NCI-H345 treated with DMSO at 0.1 percent for 48 hours (cell line): Measurements from ENCODE around the gene ZNF740.
"Not testable (repeated sequence)": the region's sequence is repeated elsewhere in the genome, so short reads cannot be mapped to it uniquely, and the experiment has no call there.

Experiments
- DNase-seq: peaks from one replicate; lab custom pipeline; 2025; ENCODE audit not compliant: unreplicated experiment; lab: John Stamatoyannopoulos, UW

ZNF740 gene, protein sequence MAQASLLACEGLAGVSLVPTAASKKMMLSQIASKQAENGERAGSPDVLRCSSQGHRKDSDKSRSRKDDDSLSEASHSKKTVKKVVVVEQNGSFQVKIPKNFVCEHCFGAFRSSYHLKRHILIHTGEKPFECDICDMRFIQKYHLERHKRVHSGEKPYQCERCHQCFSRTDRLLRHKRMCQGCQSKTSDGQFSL

DNA sequence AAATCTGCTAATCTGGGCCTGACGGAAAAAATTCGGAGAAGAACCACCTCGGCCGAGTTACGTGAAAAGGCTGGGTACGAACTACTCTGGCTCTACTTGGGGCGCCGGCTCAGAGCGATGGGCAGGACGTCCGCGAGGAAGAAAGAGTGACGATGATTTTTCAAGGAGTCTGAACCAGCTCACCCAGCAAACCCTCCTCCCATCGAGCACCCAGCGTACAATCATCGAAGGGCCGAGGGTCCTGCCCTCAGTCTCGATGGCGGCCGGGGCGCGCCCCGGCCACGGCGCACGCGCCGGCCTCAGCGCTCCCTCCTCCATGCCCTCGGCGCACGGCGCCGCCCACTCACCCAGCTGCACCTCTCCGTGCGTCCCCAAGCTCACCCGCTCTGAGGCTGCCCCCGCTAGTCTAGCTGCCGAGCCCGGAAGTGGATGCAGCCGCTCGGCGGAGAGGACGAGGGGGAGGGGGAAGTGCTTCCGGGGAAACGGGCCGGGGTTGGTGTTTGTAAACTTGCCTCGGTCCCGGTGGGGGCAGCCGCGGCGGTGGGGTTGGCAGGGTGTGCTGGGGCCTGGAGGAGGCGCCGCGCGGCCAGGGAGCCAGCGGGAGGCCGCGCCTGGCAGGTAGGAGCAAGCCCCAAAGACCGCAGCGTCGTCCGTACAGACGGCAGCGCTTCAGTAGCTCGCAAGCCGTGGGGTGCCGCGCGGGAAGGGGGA, at the start of gene ZNF740, which contains the start of gene CSAD:
ZNF740 (plus strand) TSS at position 503 of the 711 bp plus-strand sequence. CDS start 1,262 bp downstream, outside the sequence.
CSAD (minus strand) TSS at position 706 of the 711 bp plus-strand sequence. CDS start 7,455 bp downstream, outside the sequence.
- peak; percentile 91 for DNase-seq

DNA sequence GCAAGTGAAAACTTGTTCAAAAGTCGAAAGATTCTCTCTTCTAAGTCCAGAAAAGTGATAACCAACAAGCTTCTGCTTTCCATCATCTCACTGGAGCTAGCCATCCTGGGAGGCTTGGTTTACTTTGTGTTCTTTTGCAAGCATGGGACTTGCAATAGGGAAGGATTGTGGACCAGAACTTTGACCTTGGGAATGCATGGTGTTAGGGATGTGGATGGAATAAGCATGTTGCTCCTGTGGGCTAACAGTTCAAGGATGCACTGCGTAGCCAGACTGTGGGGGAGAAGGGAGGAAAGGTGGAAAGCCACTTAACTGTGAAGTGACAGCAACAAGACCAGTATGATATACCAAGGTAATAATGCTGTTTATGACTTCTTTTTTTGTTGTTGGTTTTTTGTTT, 48.7 kb upstream of the ZNF740 start:
- DNase-seq: no peak

DNA sequence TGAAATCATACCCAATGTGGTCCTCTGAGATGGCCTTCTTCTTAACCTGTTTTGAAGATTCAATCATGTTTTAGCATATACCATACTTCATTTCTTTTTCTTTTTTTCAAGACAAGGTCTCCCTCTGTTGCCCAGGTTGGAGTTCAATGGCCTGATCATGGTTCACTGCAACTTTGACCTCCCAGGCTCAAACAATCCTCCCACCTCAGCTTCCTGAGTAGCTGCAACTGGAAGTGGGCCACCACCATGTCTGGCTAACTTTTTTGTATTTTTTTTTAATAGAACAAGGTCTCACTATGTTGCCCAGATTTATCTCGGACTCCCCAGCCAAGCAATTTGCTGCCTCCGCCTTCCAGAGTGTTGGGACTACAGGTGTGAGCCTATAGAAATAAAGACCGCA, 46.8 kb upstream of the ZNF740 start:
- DNase-seq: no peak

DNA sequence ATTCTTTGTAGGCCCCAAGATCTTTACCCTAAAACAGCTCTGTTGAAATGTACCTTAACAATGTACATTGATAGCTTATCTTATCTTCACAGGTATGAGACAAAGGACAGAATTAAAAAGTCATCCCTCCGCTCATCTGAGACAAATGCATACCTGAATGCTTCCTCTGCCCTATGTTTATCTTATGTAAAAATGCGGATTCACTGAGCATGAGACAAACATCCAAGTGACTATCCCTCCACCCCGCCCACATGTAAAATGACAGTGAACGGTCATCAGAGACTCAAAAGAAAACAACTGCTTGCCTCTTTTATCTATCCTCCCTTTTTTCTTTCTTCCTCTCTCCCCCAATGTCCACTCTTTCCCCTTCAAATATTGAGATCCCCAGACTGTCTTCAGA, 37.2 kb upstream of the ZNF740 start:
- no peak for DNase-seq

DNA sequence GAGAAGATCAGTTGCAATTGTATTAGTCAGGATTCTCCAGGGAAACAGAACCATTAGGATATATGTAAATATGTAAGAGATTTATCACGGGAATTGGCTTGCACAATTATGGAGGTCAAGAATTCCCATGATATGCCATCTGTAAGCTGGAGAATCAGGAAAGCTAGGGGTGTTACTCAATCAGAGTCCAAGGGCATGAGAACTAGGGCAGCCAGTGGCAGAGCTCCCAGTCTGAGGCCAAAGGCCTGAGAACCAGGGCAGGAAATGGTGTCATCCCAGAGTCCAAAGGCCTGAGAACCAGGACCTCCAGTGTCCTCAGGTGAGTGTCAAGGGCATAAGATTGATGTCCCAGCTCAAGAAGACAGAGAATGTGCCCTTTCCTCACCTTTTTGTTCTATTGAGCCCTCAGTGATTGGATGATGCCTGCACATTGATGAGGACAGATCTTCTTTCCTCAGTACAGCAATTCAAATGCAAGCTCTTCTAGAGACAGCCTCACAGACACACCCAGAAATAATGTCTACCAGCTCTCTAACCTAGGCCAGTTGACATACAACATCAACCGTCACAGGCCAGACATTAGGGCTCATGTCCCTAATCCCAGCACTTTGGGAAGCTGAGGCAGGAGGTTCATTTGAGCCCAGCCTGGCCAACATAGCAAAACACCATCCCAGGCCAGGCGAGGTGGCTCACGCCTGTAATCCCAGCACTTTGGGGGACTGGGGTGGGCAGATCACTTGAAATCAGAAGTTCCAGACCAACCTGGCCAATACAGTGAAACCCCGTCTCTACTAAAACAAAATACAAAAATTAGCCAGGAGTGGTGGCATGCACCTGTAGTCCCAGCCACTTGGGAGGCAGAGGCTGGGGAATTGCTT, 34.9 kb upstream of the ZNF740 start:
- DNase-seq: no peak

DNA sequence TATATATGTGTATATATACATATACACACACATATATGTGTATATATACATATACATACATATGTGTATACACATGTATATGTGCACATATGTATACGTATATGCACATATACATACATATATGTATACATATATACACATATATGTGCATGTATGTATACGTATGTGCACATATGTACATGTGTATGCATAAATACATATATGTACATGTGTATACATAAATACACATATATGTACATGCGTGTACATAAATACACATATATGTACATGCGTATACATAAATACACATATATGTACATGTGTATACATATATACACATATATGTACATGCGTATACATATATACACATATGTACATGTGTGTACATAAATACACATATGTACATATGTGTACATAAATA, 33.3 kb upstream of the ZNF740 start:
- no peak for DNase-seq

DNA sequence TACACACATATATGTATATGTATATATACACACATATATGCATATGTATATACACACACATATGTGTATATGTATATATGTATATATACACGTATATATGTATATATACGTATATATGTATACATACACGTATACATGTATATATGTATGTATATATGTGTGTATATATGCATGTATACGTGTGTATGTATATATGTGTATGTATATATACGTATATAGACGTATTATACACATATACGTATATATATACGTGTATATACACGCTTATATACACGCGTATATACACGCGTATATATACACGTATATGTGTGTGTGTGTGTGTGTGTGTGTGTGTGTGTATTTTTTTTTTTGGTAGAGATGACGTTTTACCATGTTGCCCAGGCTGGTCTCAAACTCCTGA, 32.9 kb upstream of the ZNF740 start:
- no peak for DNase-seq

DNA sequence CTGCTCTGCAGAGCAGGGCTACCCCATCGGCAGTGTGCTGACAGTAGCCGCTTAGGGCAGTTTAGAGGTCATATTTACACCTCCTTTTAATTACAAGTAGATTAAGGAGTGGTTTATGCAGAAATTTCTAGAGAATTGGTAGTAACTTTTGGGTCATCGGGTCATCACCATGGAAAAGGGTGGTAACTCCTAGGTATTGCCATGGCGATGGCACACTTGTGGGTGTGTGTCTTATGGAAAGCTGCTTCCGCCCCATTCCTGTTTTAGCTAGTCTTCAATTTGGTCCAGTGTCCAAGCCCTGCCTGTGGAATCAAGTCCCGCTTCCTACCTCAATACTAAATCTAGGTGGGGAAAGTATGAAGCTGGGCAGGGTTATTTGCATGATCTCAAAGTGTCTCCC, 29.5 kb upstream of the ZNF740 start:
- no peak for DNase-seq

DNA sequence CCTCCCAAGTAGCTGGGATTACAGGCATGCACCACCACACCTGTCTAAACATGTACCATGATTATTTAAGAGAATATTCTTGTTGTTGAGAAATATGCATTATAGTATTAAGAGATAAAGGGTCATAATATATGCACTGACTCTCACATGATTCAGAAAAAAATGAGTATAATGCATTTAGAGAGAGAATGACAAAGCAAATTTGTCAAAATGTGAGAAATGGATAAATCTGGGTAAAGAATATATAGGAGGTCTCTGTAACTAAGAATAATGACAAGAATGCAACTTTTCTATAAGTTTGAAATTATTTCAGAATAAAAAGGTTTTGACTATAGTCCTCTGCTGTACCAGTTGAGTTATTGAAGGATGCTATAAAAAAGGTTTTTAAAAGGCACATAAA, 28.1 kb upstream of the ZNF740 start:
- DNase-seq: no peak

DNA sequence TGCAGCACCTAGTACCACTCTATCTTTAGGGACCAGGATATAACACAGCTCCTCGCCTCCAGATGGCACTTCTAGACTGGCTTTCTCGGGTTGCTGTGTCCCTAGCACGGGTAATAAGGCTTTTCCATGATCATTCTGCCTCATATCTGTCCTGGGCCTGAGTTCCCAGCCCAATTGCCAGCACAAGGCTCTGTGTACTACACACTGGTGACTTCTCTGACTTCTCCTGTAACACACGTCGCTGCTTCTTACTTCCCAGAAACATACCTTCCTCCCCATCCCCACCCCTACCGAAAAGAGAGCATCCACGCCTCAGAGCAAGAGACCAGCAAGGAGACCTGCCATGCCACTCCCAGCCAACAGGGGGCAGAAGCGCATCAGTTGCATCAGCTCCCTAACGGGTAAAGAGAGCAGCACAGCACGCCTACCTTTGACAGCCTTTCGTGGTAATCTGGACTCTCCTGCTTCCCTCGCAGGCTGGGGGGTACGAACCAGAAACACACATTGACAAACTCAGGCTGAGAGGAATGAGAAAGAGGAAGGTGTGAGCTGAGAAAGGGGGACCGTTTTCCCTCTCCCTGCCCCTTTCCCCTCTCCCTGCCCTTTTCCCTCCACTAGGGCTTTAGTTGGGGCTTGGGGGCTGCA, 21.2 kb upstream of the ZNF740 start:
- DNase-seq: peak; percentile 73

DNA sequence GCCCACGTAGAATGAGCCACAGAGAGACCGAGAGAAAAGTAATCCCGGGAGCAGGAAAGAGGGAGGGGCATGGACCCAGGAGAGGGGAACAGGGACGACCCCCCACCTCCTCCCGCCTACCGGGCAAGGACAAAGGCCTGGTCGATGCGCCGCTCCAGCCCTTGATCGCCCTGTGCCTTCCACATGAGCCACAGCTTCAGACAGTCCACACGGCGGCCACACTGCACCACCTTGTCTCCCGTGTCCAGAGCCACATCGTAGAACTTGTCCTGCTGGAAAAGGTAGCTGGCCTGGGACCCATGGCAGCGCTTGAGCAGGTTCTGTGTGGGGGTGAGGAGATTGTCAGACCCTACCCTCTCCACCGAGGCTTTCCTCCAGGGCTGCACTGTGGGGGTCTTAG, 20.5 kb upstream of the ZNF740 start:
- DNase-seq: no peak

DNA sequence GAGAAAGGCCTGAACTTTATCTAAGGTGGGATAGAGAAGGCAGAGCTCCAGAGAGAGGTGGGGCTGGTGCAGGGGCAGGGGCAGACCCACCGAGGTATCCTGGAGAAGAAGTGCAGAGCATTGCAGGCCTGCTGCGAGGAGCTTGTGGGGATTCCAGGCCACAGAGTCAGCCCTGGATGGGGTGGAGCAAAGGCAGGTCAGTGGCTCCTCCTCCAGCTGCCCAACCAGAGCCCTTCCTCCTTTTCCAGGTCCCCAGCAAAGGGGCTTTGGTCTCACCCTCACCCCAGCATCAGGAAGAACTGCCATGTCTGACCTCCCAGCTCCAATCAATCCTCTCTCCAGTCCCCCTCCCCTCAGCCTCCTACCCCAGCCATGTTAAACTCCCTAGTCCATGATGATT, 19.8 kb upstream of the ZNF740 start:
- no peak for DNase-seq

DNA sequence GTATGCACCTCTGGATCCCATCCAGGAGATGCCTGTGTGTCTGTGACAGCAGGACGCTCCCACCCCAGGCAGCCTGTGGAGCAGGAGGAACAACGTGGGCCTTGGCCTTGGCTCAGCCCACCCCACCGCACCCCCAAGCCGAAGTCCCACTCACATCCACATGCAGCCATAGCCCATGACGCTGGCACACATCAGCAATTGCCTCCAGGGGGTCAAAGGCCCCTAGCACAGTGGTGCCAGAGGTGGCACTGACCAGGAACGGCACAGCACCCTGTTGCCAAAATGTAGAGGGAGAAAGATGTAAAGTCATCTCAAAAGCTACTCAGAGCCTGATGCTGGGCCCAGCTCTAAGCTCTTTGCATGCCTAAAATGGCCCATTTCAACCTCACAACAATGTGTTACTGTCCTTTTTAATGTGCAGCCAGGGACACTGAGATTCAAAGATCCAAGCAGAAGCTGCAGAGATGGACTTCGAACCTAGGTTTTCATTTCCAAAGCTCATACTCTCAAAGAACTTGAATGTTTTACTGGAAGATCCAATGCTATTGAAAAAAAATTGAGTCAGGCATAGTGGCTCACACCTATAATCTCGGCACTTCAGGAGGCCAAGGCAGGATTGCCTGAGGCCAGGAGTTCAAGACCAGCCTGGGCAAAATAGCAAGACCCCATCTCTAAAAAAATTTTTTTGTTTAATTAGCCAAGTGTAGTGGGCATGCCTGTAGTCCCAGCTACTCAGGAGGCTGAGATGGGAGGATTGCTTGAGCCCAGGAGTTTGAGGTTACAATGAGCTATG, 19.2 kb upstream of the ZNF740 start:
- DNase-seq: no peak

DNA sequence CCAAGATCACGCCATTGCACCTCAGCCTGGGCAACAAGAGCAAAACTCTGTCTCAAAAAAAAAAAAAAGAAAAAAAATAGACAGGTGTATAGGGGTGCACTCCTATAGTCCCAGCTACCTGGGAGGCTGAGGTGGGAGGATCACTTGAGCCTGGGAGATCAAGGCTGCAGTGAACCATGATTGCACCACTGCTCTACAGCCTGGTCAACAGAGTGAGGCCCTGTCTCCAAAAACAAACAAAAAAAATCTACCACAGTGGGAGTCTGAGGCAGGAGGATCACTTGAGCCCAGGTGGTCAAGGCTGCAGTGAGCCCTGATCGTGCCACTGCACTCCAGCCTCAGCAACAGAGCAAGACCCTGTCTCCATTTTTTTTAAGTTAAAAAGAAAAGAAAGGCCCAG, 17.5 kb upstream of the ZNF740 start:
- not testable (repeated sequence) for DNase-seq

DNA sequence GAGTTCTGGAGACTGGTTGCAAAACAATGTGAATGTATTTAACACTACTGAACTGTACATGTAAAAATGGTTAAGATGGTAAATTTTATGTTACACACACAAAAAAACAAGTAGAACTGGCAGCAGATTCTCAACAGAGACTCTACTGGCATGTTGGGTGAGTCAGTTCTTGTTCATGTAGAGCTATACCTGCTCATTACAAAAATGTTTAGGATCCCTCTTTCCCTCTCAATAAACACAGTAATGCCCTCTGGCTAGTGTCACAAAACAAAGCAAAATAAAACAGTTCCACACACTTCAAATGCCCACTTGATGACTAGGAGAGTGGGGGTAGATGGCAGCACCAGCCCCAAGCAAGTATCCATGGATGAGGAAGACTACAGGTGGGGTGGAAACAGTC, 13.7 kb upstream of the ZNF740 start:
- no peak for DNase-seq

DNA sequence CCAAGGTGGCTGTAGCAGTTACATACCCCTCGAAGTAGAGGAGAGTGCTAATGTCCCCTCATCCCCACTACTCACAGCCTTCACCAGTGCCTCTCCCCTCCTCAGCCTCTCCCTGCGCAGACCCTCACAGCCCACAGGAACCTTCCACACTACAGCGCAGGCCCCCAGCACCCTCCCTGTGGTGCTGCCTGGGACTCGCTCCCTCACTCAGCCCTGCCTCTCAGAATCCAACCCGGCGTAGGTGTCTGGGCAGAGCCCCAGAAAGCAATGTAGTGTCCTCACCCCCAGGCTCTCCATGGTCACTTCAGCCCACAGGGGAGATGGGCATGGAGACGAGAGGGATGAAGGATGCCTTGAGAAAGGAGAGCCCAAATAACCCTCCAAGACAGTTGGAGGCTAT, 10.9 kb upstream of the ZNF740 start:
- DNase-seq: no peak

DNA sequence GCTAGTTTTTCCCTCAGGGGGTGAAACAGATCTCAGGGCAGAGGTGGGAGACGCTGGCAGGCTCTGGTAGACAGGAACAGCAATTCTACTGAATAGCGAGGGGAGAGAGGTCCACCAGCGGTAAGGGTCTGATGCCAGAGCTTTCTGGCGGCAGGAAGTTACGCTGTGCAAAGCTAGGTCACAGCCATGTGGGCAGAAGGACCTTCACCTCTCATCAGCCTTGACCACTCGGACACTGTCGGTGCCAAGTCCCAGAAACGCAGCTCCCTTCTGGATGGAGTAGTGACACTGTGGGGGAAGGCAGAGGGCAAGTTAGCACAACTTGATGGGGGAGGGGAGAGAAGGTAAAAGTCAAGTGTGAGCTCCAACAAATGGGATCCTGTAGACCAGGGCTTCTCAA, 10.3 kb upstream of the ZNF740 start:
- no peak for DNase-seq

DNA sequence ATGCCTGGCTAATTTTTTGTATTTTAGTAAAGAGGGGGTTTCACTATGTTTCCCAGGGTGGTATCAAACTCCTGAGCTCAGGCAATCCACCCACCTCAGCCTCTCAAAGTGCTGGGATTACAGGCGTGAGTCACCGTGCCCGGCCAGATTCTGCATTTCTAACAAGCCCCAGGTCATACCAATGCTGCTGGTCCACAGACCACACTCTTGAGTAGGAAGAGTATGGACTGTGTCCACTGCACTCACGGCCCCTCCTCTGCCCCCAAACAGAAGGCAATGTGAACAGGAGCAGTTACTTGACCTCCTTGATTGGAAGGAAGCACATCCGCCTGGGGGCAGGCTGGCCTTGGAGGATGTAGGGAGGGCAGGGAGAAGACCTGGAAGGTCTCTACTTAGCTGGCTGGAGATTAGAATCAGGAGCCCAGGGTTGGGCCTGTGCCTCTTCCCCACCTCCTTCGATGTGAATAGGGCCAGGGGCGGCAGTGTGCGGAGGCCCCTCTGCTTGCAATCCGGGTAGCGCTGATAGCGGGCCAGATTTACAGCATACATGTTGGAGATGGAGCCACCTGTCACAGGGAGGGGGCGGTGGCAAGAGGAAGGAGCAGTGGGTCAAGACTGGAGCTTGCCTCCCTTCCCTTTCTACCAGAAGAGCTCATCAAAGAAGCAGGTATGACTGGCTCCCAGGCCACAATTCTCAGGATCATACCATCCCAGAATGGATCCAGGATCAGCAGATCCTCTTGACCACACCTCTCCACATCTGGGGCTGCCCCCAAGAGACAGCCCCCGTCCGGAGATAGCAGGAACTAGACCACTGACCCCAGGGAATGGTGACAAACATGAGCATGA, 9.4 kb upstream of the ZNF740 start:
- no peak for DNase-seq

DNA sequence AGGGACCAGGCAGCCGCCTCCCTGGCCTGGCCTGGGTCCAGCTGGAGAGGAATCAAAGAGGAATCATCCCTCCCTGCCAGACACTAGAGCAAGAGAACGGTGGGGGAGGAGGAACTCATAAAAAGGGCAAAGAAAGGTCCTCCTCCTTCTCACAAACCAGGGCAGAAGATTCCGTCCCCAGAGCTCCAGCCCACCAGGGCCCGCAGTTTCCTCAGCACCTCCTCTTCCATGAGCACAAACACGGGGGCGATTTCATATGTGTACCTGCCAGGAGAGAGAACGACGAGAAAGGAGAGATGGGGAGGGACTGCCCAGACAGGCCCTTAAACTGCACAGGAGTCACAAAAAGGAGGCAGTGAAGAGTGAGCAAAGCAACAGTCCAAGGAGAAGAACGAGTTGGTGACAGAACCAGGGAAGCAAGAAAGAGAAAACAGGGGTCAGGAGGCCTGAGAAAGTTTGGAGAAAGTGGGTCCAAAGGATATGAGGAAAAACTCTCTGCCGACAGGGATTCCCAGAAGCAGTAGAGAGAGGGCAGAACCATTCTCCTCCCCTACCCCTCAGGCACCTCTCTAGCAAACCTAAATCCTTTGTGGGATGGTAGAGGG, 8.7 kb upstream of the ZNF740 start:
- DNase-seq: no peak
